ENCODE data around the gene SURF4. TPM values are rescaled to one million over a fixed set of nuclear protein-coding genes. Genes with fewer than 3 reads are reported as not detected.
A peak's percentile ranks its signal among the peaks of the same experiment; 100 is the strongest.

The SURF4 gene
- total and polyA plus RNA-seq, 2 of the 13 experiments (the other 11 are each of a cell fraction or from before 2014, with no cell fraction given): 220 to 265 TPM

- no peak for TF ChIP-seq AKNA (CRISPR knock-in tag; IDR thresholded peaks at IDR 0.05; ENCODE audit: borderline replicate concordance)
- 0 out of 2 replicates have a peak, but pooled peaks have one; percentile 63 for TF ChIP-seq ZNF296 (CRISPR knock-in tag; conservative IDR thresholded peaks at IDR 0.05)
- TF ChIP-seq RERE (CRISPR knock-in tag; IDR thresholded peaks at IDR 0.05; ENCODE audit: low read depth): no peak
- TF ChIP-seq ZNF766 (CRISPR knock-in tag; IDR thresholded peaks at IDR 0.05; ENCODE audit: borderline replicate concordance): peak; percentile 58; the same call in 1 of the 2 replicates
- TF ChIP-seq MLLT10 (CRISPR knock-in tag; IDR thresholded peaks at IDR 0.05): no peak
- 0 out of 2 replicates have a peak, but pooled peaks have one; percentile 16 for TF ChIP-seq ZNF276 (CRISPR knock-in tag; IDR thresholded peaks at IDR 0.05; ENCODE audit: low read depth)
- TF ChIP-seq GABPB1 (CRISPR knock-in tag; IDR thresholded peaks at IDR 0.05): peak; percentile 84
- no peak; the same call in 1 of the 2 replicates for TF ChIP-seq TSC22D2 (CRISPR knock-in tag; IDR thresholded peaks at IDR 0.05; ENCODE audit: borderline replicate concordance)
- 0 out of 2 replicates have a peak, but pooled peaks have one; percentile 51 for TF ChIP-seq ZNF850 (CRISPR knock-in tag; conservative IDR thresholded peaks at IDR 0.05)
- TF ChIP-seq TRIM24 (CRISPR knock-in tag; IDR thresholded peaks at IDR 0.05): no peak
- TF ChIP-seq ZNF138 (CRISPR knock-in tag; IDR thresholded peaks at IDR 0.05; ENCODE audit: low read depth): peak; percentile 49; the same call in 1 of the 2 replicates
- no peak; the same call in 1 of the 2 replicates for TF ChIP-seq HCFC1 (IDR thresholded peaks at IDR 0.05; ENCODE audit: low read depth, low read length)
- TF ChIP-seq CEBPB (IDR thresholded peaks at IDR 0.05; ENCODE audit: borderline replicate concordance, low read depth, low read length): no peak
Observed at GRCh38 chr9:133375724-133376654, at the start of gene SURF4, which contains the start of gene STKLD1 (continued).
